ENCODE data around the gene ZNF576.
"Not testable (repeated sequence)": the region's sequence is repeated elsewhere in the genome, so short reads cannot be mapped to it uniquely, and the experiment has no call there.

ZNF576 gene

DNA sequence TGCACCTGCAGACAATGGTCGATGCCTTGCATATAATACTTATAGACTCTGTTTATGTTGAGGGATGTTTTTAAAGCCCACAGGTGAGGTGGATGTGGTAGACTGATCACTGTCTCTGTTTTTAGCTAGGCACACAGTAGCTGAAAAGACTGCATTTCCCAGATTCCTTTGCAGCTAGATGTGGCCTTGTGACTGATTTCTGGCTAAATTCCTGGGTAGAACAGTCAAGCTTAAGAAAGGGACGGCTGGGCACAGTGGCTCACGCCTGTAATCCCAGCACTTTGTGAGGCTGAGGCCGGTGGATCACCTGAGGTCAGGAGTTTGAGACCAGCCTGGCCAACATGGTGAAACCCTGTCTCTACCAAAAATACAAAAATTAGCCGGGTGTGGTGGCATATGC is 3.9 kb downstream of the ZNF576 start:
- not testable (repeated sequence) for DNase-seq

- no peak for DNase-seq
Measured at GRCh38 chr19:43605875-43606568, 9.6 kb downstream of the ZNF576 start.

- no peak for DNase-seq
Measured at GRCh38 chr19:43606569-43607229, 10.3 kb downstream of the ZNF576 start.

DNA sequence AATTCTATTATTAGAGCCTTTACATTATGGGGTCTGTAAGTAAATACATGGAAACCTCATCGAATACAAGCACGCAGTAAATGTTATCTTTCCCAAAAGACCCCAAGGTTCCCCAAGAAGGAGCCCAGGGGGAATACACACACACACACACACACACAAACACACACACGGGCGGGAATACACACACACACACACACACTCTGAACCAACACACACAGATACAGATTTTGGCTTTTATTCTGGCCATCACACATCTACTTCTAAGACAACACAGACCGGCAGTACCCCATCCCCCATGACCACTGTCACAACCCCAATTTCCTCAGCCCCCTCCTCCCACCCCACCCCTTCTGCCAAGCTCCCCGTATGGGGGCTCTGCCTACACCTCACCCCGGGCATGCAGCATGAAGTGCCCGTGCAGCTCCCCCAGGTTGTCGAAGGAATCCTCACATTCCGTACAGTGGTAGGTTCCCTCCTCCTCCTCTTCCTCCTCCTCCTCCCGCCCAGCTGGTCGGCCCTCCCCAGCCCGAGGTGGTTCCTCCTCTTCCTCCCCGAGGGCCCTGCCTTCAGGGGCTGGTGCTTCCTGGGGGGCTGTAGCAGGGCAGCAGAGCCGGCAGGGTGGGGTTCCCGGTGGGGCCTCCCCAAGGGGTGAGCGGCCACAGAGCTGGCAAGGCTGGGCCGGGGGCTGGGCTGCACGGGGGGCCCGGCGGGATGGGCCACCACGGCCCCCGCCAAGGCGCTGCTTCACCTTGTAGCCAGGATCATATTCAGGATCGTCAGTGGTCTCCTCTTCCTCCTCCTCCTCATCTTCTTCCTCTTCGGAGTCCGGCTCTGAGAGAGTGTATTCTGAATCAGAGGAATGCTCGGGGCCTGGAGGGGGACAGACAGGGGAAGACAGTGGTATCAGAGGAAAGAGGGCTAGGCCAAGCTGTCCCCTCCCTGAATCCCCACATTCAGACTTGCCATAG is 11.1 kb downstream of the ZNF576 start:
- no peak for DNase-seq

DNA sequence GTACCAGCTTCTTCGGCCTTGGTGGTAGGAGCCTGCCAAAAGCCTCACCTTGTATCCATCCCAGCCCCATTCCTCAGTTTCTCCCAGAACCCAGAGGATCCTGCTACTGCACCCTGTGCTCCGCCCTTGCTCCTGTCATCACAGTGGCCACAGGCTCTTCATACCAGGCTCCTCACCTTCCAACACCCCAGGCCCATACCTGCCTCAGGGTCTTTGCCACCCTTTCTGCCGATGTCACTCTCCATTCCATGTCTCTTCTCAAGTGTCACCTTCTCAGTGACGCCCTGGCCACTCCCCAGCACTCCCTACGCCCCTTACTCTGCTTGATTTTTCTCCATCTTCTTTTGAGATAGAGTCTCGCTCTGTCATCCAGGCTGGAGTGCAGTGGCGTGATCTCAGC is 13.5 kb downstream of the ZNF576 start:
- no peak for DNase-seq

DNA sequence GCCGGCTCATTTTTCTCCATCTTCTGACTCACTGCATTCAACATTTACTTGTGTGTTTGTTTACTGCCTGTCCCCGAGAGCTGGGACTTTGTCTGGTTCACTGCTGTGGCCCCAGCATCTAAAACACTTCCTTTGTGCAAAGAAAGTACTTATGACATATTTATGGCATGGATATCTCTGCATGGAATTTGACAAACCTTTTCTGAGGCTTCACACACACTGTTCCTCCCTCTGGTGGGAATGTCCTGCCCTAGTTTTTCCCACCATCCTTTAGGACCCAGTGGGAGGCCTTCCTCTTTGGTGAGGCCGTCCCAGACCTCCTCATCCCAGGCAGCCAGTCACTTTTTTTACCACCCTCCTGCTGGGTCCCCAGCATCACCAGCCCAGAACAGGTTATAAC is 14.1 kb downstream of the ZNF576 start:
- no peak for DNase-seq

- no peak for DNase-seq
Measured at GRCh38 chr19:43611788-43612187, 15.4 kb downstream of the ZNF576 start, which contains the start of gene SRRM5. SRRM5 (plus strand) TSS chr19:43612088; CDS start chr19:43612122, 34 bp downstream.

DNA sequence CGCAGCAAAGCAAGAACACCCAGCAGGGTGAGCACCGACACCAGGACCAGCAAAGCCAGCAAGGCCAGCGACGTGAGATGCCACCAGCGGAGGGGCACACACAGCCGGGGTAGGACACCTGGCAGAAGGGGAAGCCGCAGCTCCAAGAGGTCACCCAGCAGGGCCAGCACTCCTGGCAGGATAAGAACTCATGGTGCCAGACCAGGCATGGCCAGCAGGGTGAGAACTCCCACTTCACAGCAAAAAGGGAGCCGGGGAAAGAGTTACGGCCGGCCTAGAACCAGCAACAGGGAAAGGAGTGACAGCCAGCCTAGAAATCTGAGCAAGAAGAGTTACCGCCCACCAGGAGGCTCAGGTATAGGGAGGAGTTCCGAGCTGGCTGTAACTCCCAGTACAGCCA is 16.0 kb downstream of the ZNF576 start:
- no peak for DNase-seq

GRCh38 chr19:43616306-43616705 is 19.9 kb downstream of the ZNF576 start:
- DNase-seq, result no peak

- no peak for DNase-seq
Measured at GRCh38 chr19:43616954-43617353, 20.6 kb downstream of the ZNF576 start.

DNA sequence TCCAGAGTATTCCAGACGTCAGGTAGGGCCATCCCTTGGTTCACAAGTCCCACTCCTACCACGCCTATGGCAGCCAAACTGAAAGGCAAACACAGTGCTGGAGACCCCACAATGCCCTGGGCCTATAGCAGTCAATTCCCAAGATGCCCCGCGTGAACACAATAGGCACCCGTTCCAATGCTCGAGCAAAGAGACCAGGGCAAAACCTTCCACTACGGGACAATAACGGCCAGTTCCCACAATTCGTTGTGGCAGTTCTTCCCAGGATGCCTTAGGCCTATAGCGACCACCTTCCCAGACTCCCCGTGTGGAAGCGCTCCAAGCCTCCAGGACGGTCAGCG is 22.5 kb downstream of the ZNF576 start:
- peak; percentile 85 for DNase-seq

GRCh38 chr19:43619262-43620060 is 23.1 kb downstream of the ZNF576 start, which contains the start of gene ZNF428:
ZNF428 (minus strand) TSS chr19:43619629; CDS start chr19:43614304, 5,325 bp downstream.
- peak; percentile 85 for DNase-seq

DNA sequence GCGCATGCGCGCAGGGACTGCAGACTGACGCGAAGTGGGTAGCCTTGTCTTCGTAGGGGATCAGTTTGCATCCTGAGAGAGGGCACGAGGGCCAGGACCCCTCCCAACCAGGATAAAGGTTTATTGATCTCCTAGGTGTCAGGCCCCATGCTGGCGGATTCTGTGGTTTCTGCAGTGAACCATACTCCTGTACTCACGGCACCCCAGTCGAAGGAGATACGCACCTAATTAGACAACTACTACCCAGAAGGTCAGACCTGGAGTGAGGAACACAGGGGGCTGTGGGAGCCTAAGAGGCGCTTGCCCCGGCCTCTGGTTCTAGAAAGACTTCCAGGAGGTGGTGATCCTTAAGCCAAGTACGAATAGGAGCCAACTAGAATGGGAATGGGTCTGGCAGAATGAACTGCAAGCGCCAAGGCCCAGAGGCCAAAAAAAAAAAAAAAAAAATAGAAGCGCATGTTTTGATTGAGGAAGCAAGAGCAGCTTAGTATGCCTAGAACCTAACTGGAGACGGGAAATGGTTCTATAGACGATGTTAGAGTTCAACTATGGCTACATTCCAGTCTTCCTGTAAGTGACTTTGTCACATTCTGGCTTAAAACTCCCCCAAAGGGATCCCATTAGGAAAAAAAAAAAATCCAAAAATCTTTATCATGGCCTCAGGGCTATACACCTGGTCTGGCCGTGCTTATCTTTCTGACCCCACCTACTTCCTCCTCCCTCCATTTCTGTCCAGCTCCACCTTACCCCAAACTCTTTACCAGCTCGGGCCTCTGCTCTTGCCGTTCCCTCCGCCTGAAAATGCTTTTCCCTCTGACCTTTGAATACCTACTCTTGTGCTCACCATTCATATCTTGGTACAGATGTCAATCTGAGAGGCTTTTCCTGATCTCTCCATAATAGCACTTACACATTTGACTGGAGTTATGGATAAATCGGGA is 23.9 kb downstream of the ZNF576 start:
- no peak for DNase-seq

- DNase-seq, result no peak
Measured at GRCh38 chr19:43622070-43622469, 25.7 kb downstream of the ZNF576 start.

- no peak for DNase-seq
Measured at GRCh38 chr19:43622956-43623355, 26.6 kb downstream of the ZNF576 start.

GRCh38 chr19:43623889-43624670 is 27.7 kb downstream of the ZNF576 start:
- no peak for DNase-seq

GRCh38 chr19:43624933-43625332 is 28.5 kb downstream of the ZNF576 start:
- peak; percentile 41 for DNase-seq

DNA sequence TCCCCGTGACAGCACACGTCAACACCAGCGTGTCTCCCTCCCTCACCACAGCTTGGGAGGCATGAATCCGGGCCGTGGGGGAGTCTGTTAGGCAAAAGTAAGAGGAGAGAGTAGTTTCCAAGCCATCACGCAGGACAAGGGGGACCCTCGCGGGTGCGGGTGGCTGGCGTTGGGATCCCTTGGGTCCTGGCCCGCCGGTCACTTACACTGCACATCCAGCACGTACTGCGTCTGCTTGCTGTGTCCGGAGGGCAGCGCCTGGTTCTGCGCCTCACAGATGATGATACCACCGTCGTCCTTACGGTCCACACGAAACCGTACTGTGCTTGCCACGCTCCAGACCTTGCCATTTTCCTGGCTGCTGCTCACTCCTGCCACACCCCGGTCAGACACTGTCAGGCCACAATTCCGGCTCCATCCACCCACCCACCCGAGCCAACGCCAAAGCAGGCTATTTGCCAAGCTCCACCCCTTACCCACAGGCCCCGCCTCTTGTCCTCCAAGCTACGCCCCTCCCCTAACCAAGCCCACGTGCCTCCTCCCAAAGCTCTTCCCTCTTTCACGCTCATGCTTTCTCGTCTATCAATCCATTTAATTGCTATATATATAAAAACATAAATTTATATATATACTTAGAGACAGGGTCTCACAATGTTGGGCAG is 29.7 kb downstream of the ZNF576 start:
- DNase-seq, result no peak

DNA sequence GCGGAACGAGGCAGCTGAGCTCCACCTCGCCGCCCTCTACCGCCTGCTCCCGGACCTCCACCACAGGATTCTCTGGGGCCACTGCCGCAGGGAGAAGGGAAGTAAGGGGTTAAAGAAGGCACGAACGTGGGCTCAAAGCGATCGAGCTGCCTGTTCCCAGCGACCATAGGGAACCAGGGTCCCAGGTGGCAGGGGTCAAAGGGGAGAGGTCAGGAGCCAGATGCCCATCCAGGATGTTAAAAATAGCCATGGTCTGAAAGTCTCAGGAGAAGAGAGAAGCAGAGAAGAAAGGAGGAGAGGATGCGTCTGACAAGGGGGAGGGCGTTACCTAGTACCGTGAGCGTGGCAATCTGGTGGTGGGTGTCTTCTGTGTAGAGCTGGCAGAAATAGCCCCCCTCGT is 30.4 kb downstream of the ZNF576 start:
- DNase-seq, result no peak

Data from KG1 (cell line).